ENCODE results near the gene C16orf90. TPM values are rescaled to one million over a fixed set of nuclear protein-coding genes. Genes with fewer than 3 reads are reported as not detected.

The C16orf90 gene
- total RNA-seq, 2 experiments from 2014 or later = not detected

DNA sequence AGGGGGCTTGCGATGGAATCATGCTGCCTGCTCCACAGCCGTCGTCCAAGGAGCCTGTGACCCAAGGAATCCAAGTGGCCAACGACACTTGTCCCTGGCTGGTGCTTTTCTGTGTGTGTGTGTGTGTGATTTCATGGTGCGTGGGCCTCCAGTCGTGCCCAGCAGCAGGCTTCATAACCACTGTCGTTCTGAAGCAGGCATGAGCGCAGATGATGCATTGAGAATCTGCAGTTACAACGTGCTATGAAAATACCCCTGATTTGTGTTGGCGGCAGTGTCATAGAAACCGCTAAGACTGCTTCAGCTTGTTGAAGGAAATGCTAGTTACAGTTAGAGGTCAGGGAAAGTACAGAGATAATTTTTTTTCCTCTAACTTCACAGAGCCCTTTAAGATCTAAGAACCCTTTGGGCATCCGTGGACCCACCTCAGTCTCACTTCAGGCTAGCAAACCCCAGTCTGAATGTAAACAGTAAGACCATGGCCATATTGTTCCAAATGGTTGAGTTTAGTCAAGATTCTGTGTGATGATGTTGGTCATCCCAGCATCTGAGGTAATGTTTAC is 15.6 kb downstream of the C16orf90 start:
- no peak overlapping the region for H3K4me2 ChIP-seq (ENCODE audit: low read length)
- TF ChIP-seq, protein P1, sequence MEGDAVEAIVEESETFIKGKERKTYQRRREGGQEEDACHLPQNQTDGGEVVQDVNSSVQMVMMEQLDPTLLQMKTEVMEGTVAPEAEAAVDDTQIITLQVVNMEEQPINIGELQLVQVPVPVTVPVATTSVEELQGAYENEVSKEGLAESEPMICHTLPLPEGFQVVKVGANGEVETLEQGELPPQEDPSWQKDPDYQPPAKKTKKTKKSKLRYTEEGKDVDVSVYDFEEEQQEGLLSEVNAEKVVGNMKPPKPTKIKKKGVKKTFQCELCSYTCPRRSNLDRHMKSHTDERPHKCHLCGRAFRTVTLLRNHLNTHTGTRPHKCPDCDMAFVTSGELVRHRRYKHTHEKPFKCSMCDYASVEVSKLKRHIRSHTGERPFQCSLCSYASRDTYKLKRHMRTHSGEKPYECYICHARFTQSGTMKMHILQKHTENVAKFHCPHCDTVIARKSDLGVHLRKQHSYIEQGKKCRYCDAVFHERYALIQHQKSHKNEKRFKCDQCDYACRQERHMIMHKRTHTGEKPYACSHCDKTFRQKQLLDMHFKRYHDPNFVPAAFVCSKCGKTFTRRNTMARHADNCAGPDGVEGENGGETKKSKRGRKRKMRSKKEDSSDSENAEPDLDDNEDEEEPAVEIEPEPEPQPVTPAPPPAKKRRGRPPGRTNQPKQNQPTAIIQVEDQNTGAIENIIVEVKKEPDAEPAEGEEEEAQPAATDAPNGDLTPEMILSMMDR (conservative IDR thresholded peaks at IDR 0.05; ENCODE audit: low read length) = no peak
- CTCF ChIA-PET (ENCODE audit: unreplicated experiment) = no interaction called here
- H3K79me2 ChIP-seq (ENCODE audit: insufficient read depth, low read depth, low read length) = no peaks in the 10 kb centered on the region
- no peaks in the 10 kb centered on the region for H3K9me2 ChIP-seq (ENCODE audit: insufficient read depth, low read length)
- BruUV-seq (replicated peaks) = no TSS peak
- H3K4me1 ChIP-seq (ENCODE audit: insufficient read depth, low read length, poor library complexity, severe bottlenecking) = no peaks in the 10 kb centered on the region
- no peaks in the 10 kb centered on the region for H4K20me1 ChIP-seq (ENCODE audit: insufficient read depth, low read length)
- peaks cover 51% of the 10 kb centered on the region for H3K36me3 ChIP-seq (ENCODE audit: insufficient read depth, low read length)
- POLR2A ChIA-PET = interaction anchor here (0.7 kb wide), 1 partner anchor 184 kb away, joined by 5 read pairs; no protein-coding TSS in a partner anchor
- H3K4me3 ChIP-seq (ENCODE audit: low read depth, low read length, poor library complexity, severe bottlenecking) = no peak overlapping the region
- no peak for DNase-seq (ENCODE audit: low spot score)
- intact Hi-C loops (cut with micrococcal nuclease; ENCODE audit: unreplicated experiment) = no loop called here
- no peak overlapping the region for H2AFZ ChIP-seq (ENCODE audit: low read length)
- no peaks in the 10 kb centered on the region for H3K9me3 ChIP-seq (ENCODE audit: low read length)
- no peak overlapping the region for H3K27ac ChIP-seq (ENCODE audit: low read depth, low read length, poor library complexity, severe bottlenecking)

DNA sequence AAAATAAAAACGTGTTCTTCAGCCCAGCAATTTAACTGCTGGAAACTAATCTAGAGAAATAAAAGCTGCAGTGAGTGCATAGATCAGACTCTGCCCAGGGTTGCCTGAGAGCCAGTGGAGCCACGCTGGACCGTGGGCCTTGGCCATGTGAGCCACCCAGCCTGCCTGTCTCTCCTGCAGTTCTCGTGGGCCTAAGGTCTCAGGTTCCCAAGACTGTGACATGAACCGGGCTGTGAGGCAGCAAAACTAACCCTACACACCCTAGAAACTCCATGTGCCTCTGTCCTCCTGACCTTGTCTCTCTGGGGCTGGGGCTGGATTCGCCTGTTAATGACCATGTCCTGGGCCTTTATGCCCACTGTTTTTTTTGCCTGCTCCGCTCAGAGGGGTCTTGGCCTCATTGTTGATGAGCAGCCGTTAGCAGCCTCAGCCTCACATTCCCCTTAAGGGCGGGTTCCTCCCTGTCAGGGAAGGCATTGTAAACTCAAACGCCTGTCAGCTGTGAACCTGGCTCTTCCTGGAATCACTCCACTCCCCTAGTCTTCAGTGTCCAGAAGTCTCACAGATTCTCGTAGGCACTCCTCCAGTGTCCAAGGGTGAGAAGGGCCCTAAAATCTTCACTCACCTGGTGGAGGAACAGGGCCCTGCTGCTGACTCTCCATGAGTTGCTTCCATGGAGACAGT is 16.9 kb downstream of the C16orf90 start:
- DNase-seq (ENCODE audit: low spot score) = no peak
- Histone ChIP-seq H2AFZ (ENCODE audit: low read length) (no peak overlapping the region), H3K4me2 (ENCODE audit: low read length) (no peak overlapping the region), H3K36me3 (ENCODE audit: insufficient read depth, low read length) (peaks cover 42% of the 10 kb centered on the region), H3K4me3 (ENCODE audit: low read depth, low read length, poor library complexity, severe bottlenecking) (no peak overlapping the region), H4K20me1 (ENCODE audit: insufficient read depth, low read length) (no peaks in the 10 kb centered on the region), H3K9me2 (ENCODE audit: insufficient read depth, low read length) (no peaks in the 10 kb centered on the region), H3K4me1 (ENCODE audit: insufficient read depth, low read length, poor library complexity, severe bottlenecking) (no peaks in the 10 kb centered on the region), H3K27ac (ENCODE audit: low read depth, low read length, poor library complexity, severe bottlenecking) (no peak overlapping the region), H3K9me3 (ENCODE audit: low read length) (no peaks in the 10 kb centered on the region), H3K79me2 (ENCODE audit: insufficient read depth, low read depth, low read length) (no peaks in the 10 kb centered on the region; the same call in 1 of the 2 replicates)
- POLR2A ChIA-PET = no interaction called here
- intact Hi-C loops (cut with micrococcal nuclease; ENCODE audit: unreplicated experiment) = no loop called here
- no TSS peak for BruUV-seq (replicated peaks)
- CTCF ChIA-PET (ENCODE audit: unreplicated experiment) = no interaction called here
- no peak for TF ChIP-seq EZH2phosphoT487 (IDR thresholded peaks at IDR 0.05; ENCODE audit: borderline replicate concordance, low read depth, low read length)
- TF ChIP-seq, protein P1 (conservative IDR thresholded peaks at IDR 0.05; ENCODE audit: low read length) = no peak

DNA sequence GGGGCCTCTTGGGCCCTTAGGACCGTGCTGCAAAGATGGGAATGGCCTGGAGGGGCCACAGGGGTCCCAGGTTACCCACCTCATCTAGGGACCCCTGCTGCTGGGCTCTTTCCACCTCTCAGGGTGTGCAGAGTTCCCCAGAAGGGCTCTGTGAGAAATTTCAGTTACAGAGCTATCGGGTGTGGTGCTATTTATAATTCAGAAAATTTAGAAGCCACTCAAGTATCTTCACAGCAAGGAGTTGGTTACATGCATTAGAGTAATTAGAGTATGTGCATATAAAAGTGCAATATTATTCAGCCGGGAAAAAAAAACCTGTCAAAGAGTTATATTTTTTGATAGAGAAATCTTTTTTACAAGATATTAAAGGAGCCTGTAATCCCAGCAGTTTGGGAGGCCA is 18.9 kb downstream of the C16orf90 start:
- DNase-seq (ENCODE audit: low spot score) = no peak
- Histone ChIP-seq H3K36me3 (ENCODE audit: insufficient read depth, low read length) (peaks cover 43% of the 10 kb centered on the region), H3K4me2 (ENCODE audit: low read length) (no peak overlapping the region), H3K4me1 (ENCODE audit: insufficient read depth, low read length, poor library complexity, severe bottlenecking) (no peaks in the 10 kb centered on the region), H3K9me2 (ENCODE audit: insufficient read depth, low read length) (no peaks in the 10 kb centered on the region), H3K79me2 (ENCODE audit: insufficient read depth, low read depth, low read length) (no peaks in the 10 kb centered on the region; the same call in 1 of the 2 replicates), H4K20me1 (ENCODE audit: insufficient read depth, low read length) (no peaks in the 10 kb centered on the region), H3K27ac (ENCODE audit: low read depth, low read length, poor library complexity, severe bottlenecking) (no peak overlapping the region), H3K9me3 (ENCODE audit: low read length) (no peaks in the 10 kb centered on the region), H2AFZ (ENCODE audit: low read length) (no peak overlapping the region), H3K4me3 (ENCODE audit: low read depth, low read length, poor library complexity, severe bottlenecking) (no peak overlapping the region)
- CTCF ChIA-PET (ENCODE audit: unreplicated experiment) = no interaction called here
- POLR2A ChIA-PET = interaction anchor here (0.5 to 0.6 kb wide), 2 partner anchors 125 to 416 kb away, joined by 3 to 4 read pairs; no protein-coding TSS in a partner anchor
- intact Hi-C loops (cut with micrococcal nuclease; ENCODE audit: unreplicated experiment) = no loop called here
- TF ChIP-seq EZH2phosphoT487 (IDR thresholded peaks at IDR 0.05; ENCODE audit: borderline replicate concordance, low read depth, low read length) = no peak
- TF ChIP-seq, protein P1 (conservative IDR thresholded peaks at IDR 0.05; ENCODE audit: low read length) = no peak
- no TSS peak for BruUV-seq (replicated peaks)

Data from OCI-LY7 (cell line).